GM12891 (cell line): ENCODE results near the gene SYNM.
"Not testable (repeated sequence)": the region's sequence is repeated elsewhere in the genome, so short reads cannot be mapped to it uniquely, and the experiment has no call there.

Experiments used
- DNase-seq: peaks from one replicate; pipeline ENCODE4 v3.0.0; 2011; ENCODE audit warnings: low spot score; ENCODE audit not compliant: insufficient read length
- FAIRE-seq: peaks from 2 replicates; lab custom pipeline; 2011; peaks lifted over from hg19 to GRCh38; lab: Jason Lieb, UNC
- PAX5 ChIP-seq: IDR thresholded peaks from 2 replicates; pipeline ENCODE4 v1.6.1; 2011; ENCODE audit warnings: low read length, moderate library complexity, mild to moderate bottlenecking; ENCODE audit not compliant: insufficient read depth, severe bottlenecking
- POLR2A ChIP-seq: IDR thresholded peaks from 2 replicates; pipeline ENCODE4 v1.6.1; 2011; ENCODE audit warnings: low read depth, low read length, control low read depth
- POLR2AphosphoS5 ChIP-seq: IDR thresholded peaks from 2 replicates; pipeline ENCODE4 v1.6.1; 2011; ENCODE audit warnings: low read depth, low read length, control low read depth
- POU2F2 ChIP-seq: IDR thresholded peaks from 2 replicates; pipeline ENCODE4 v1.6.1; 2011; ENCODE audit warnings: low read depth, mild to moderate bottlenecking, control low read depth, low read length, moderate library complexity
- SPI1 ChIP-seq: IDR thresholded peaks from 2 replicates; pipeline ENCODE4 v1.6.1; 2011; ENCODE audit warnings: low read depth, low read length, control low read depth
- TAF1 ChIP-seq: IDR thresholded peaks from 2 replicates; pipeline ENCODE4 v1.6.1; 2011; ENCODE audit warnings: low read depth, low read length, control low read depth

SYNM gene

GRCh38 chr15:99105514-99106341 lies 848 bp downstream of the SYNM start:
- no peak for TF ChIP-seq POLR2A
- FAIRE-seq (peak; percentile 73), DNase-seq (peak; percentile 53)

GRCh38 chr15:99106417-99107220 lies 1.7 kb downstream of the SYNM start:
- no peak for FAIRE-seq
- TF ChIP-seq POU2F2 (no peak), POLR2A (no peak), SPI1 (no peak), TAF1 (no peak), PAX5 (no peak), POLR2AphosphoS5 (no peak)
- DNase-seq, result no peak

GRCh38 chr15:99108993-99109392 lies 4.1 kb downstream of the SYNM start:
- no peak for FAIRE-seq
- no peak for DNase-seq
- TF ChIP-seq SPI1 (no peak), POLR2A (no peak), PAX5 (no peak), POU2F2 (no peak), POLR2AphosphoS5 (no peak), TAF1 (no peak)

GRCh38 chr15:99109555-99110021 lies 4.7 kb downstream of the SYNM start:
- DNase-seq (no peak), FAIRE-seq (no peak)
- TF ChIP-seq POLR2AphosphoS5, result no peak
- TF ChIP-seq PAX5, result no peak
- TF ChIP-seq POU2F2, result no peak
- TF ChIP-seq POLR2A, result no peak
- TF ChIP-seq TAF1, result no peak
- TF ChIP-seq SPI1, result no peak

- FAIRE-seq, result no peak
- DNase-seq, result no peak
- TF ChIP-seq SPI1, result no peak
- no peak for TF ChIP-seq POLR2A
- no peak for TF ChIP-seq PAX5
- TF ChIP-seq POU2F2, result no peak
- TF ChIP-seq TAF1, result no peak
- TF ChIP-seq POLR2AphosphoS5, result no peak
Measured at GRCh38 chr15:99110093-99110492, 5.2 kb downstream of the SYNM start.

GRCh38 chr15:99110581-99111320 lies 5.9 kb downstream of the SYNM start:
- DNase-seq (no peak), FAIRE-seq (no peak)
- no peak for TF ChIP-seq PAX5
- no peak for TF ChIP-seq SPI1
- no peak for TF ChIP-seq TAF1
- TF ChIP-seq POLR2A, result no peak
- no peak for TF ChIP-seq POU2F2
- TF ChIP-seq POLR2AphosphoS5, result no peak

GRCh38 chr15:99111641-99112040 lies 6.8 kb downstream of the SYNM start:
- not testable (repeated sequence) for DNase-seq, FAIRE-seq

- DNase-seq, result no peak
- no peak for FAIRE-seq
- TF ChIP-seq POLR2AphosphoS5 (no peak), SPI1 (no peak), PAX5 (no peak), POLR2A (no peak), POU2F2 (no peak), TAF1 (no peak)
Measured at GRCh38 chr15:99113547-99114271, 8.8 kb downstream of the SYNM start.
